Endodermal cell (in vitro differentiated cells): ENCODE measurements around the gene LAMP1. TPM values are rescaled to one million over a fixed set of nuclear protein-coding genes. Genes with fewer than 3 reads are reported as not detected.

ENCODE experiments used
- DNase-seq: peaks from one replicate; pipeline ENCODE4 v3.0.0-alpha.2; 2017
- H3K27ac ChIP-seq: 2 replicates; pipeline ENCODE4 v1.5.1; 2013; ENCODE audit warnings: mild to moderate bottlenecking, low read depth, low read length, moderate library complexity
- H3K27me3 ChIP-seq: 2 replicates; pipeline ENCODE4 v1.6.1; 2013; ENCODE audit warnings: mild to moderate bottlenecking, low read length, moderate library complexity; ENCODE audit not compliant: insufficient read depth, control insufficient read depth, poor library complexity, severe bottlenecking
- H3K36me3 ChIP-seq: 2 replicates; pipeline ENCODE4 v1.7.0; 2013; ENCODE audit warnings: mild to moderate bottlenecking, low read length, moderate library complexity; ENCODE audit not compliant: control insufficient read depth, insufficient read depth
- H3K4me1 ChIP-seq: one replicate; pipeline ENCODE4 v1.7.0; 2013; ENCODE audit warnings: low read length; ENCODE audit not compliant: control insufficient read depth, insufficient read depth
- H3K4me3 ChIP-seq: 2 replicates; pipeline ENCODE4 v1.5.1; 2013; ENCODE audit warnings: mild to moderate bottlenecking, low read length, moderate library complexity
- H3K9ac ChIP-seq: 2 replicates; pipeline ENCODE4 v1.6.1; 2013; ENCODE audit warnings: mild to moderate bottlenecking, low read length, moderate library complexity; ENCODE audit not compliant: poor library complexity, severe bottlenecking; ENCODE audit errors: extremely low read depth
- H3K9me3 ChIP-seq: 2 replicates; pipeline ENCODE4 v1.6.1; 2013; ENCODE audit warnings: mild to moderate bottlenecking, low read length, moderate library complexity; ENCODE audit not compliant: control insufficient read depth
- H3K27ac Mint-ChIP-seq: 2 replicates; pipeline ENCODE4 v1.8.0; 2020; ENCODE audit warnings: mixed read lengths
- H3K27me3 Mint-ChIP-seq: 2 replicates; pipeline ENCODE4 v1.8.0; 2021; ENCODE audit warnings: mild to moderate bottlenecking, mixed read lengths; ENCODE audit not compliant: insufficient read depth
- H3K36me3 Mint-ChIP-seq: 2 replicates; pipeline ENCODE4 v1.8.0; 2020; ENCODE audit warnings: low read depth, mixed read lengths
- H3K4me1 Mint-ChIP-seq: 2 replicates; pipeline ENCODE4 v1.8.0; 2020; ENCODE audit warnings: mixed read lengths
- H3K4me3 Mint-ChIP-seq: 2 replicates; pipeline ENCODE4 v1.8.0; 2020; ENCODE audit warnings: mild to moderate bottlenecking, moderate library complexity, mixed read lengths
- H3K9me3 Mint-ChIP-seq: 2 replicates; pipeline ENCODE4 v1.8.0; 2020; ENCODE audit warnings: mild to moderate bottlenecking, mixed read lengths
- WGBS, 2 experiments: methylation state at CpG; one replicate each; pipeline versions ENCODE4 v1.1.5 to v1.1.7; 2013; ENCODE audit warnings: missing lambda C conversion rate in 2 of 2, mixed read lengths in 1 of 2; ENCODE audit not compliant: insufficient coverage in 1 of 2, insufficient read length in 1 of 2; 5-methylcytosine and 5-hydroxymethylcytosine counted together
- total RNA-seq, 2 donors: library from RNA; stranded (reverse); fragmentation: NEBNext Ultra II Directional in 1 of 2; extraction: Animal tissue kit (Norgen Biotek cat#: 25700) in 1 of 2; gene quantifications; 2 replicates in 1 of 2; 3 replicates in 1 of 2; pipeline ENCODE4 v1.2.1, GENCODE V29; 2021
- TF ChIP-seq, protein P1 (sequence below): fragments of 200-600 bp; sonication (generic); conservative IDR thresholded peaks from 2 replicates; pipeline ENCODE4 v1.5.0; 2021; ENCODE audit warnings: antibody characterized with exemption, mild to moderate bottlenecking

LAMP1 gene
- total RNA-seq, 2 donors from 2014 or later, result 153 to 160 TPM

DNA sequence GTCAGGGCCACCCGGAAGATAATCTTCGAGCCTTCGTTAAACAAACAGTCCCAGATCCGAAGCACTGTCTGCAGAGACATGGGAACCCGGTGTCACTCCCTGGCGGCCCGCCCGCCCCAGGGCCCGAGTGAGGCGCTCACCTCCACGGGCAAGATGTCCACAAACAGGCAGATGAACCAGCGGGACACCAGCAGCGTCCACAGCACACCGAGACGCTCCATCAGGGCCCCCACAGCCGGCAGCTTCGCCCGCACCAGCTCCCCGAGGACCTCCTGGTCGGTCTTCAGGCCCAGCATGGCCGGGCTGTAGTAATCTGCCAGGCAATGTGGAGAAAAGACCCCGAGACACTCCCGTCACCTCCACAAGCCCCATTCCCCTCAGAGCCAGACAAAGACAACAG is 28.7 kb downstream of the LAMP1 start:
- no peak overlapping the region for H3K27ac ChIP-seq
- no peak overlapping the region for H3K9ac ChIP-seq
- no peaks in the 10 kb centered on the region for H3K27me3 ChIP-seq
- no peaks in the 10 kb centered on the region for H3K4me1 ChIP-seq
- TF ChIP-seq, protein P1, sequence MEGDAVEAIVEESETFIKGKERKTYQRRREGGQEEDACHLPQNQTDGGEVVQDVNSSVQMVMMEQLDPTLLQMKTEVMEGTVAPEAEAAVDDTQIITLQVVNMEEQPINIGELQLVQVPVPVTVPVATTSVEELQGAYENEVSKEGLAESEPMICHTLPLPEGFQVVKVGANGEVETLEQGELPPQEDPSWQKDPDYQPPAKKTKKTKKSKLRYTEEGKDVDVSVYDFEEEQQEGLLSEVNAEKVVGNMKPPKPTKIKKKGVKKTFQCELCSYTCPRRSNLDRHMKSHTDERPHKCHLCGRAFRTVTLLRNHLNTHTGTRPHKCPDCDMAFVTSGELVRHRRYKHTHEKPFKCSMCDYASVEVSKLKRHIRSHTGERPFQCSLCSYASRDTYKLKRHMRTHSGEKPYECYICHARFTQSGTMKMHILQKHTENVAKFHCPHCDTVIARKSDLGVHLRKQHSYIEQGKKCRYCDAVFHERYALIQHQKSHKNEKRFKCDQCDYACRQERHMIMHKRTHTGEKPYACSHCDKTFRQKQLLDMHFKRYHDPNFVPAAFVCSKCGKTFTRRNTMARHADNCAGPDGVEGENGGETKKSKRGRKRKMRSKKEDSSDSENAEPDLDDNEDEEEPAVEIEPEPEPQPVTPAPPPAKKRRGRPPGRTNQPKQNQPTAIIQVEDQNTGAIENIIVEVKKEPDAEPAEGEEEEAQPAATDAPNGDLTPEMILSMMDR, result no peak
- H3K4me3 Mint-ChIP-seq, result no peak overlapping the region
- no peak for DNase-seq
- peak overlapping the region; percentile 26 for H3K27ac Mint-ChIP-seq
- H3K36me3 Mint-ChIP-seq, result peaks cover 53% of the 10 kb centered on the region
- 93 to 96% methylated on average over 14 to 22 of the region's 23 CpGs for WGBS, 2 experiments
- no peak overlapping the region for H3K4me3 ChIP-seq
- H3K9me3 ChIP-seq, result no peaks in the 10 kb centered on the region
- no peaks in the 10 kb centered on the region for H3K4me1 Mint-ChIP-seq
- peaks cover 36% of the 10 kb centered on the region for H3K36me3 ChIP-seq
- H3K27me3 Mint-ChIP-seq, result no peaks in the 10 kb centered on the region
- H3K9me3 Mint-ChIP-seq, result no peaks in the 10 kb centered on the region

DNA sequence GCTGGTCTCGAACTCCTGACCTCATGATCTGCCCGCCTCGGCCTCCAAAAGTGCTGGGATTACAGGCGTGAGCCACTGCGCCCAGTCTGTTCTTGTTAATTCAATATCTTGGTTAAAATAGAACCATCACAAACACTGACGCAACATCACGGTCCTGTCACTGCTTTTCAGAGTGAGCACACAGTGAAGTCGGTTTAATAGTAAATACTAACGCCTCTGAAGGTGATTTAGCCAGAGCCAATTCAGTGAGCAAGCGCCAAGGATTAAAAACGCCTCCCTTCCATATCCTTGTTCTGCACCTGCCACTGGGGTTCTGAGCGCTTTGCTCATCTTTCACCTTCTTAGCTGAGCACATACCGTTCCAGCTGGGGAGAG is 30.3 kb downstream of the LAMP1 start:
- Mint-ChIP-seq H3K4me3 (no peak overlapping the region), H3K4me1 (no peaks in the 10 kb centered on the region), H3K9me3 (no peaks in the 10 kb centered on the region), H3K27me3 (no peaks in the 10 kb centered on the region), H3K27ac (peak overlapping the region; percentile 12), H3K36me3 (peaks cover 41% of the 10 kb centered on the region)
- Histone ChIP-seq H3K9me3 (no peaks in the 10 kb centered on the region), H3K36me3 (peaks cover 20% of the 10 kb centered on the region), H3K27me3 (no peaks in the 10 kb centered on the region), H3K27ac (no peak overlapping the region), H3K4me1 (no peaks in the 10 kb centered on the region), H3K9ac (no peak overlapping the region), H3K4me3 (no peak overlapping the region)
- DNase-seq, result no peak
- 91 to 98% methylated on average over 11 to 13 of the region's 13 CpGs for WGBS, 2 experiments
- TF ChIP-seq, protein P1, result no peak

DNA sequence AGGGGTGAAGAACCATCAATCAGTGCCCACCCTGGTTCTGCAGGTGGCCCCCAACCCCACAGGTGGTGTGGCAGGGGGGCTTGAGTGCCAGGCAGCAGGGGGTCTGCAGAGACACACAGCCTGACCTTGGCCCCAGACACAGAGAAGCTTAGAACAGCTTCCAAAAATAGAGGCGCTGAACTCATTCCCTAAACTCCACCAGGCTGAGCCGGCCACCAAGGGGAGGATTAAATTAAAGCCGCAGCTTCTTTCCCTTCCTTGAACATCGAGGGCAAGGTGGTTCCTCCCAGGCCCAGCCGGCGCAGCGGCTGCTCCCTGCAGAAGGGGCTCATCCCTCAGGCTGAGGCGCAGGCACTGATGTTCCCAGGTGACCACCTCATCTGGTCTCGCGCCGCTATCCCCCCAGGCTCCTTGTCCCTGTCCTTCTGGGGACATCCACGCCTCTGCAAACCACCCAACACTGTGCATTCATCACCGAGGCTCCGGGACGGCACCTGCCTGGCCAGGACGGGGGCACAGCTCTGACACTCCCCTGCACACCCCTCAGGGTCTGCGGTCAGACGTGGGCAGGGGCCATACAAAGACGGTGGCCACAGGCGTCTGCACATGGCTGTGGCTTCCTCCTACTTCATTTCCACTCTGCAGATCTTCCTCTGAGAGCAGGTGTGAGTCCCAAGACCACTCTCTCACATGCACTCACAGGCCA is 30.9 kb downstream of the LAMP1 start:
- peak overlapping the region; percentile 66 for H3K27ac Mint-ChIP-seq
- peak; percentile 53 for DNase-seq

More for the DNA sequence above, 30.9 kb downstream of the LAMP1 start:
- Mint-ChIP-seq H3K4me3 (no peak overlapping the region), H3K27me3 (no peaks in the 10 kb centered on the region), H3K36me3 (peaks cover 42% of the 10 kb centered on the region), H3K9me3 (no peaks in the 10 kb centered on the region), H3K4me1 (no peaks in the 10 kb centered on the region)
- Histone ChIP-seq H3K27ac (no peak overlapping the region), H3K27me3 (no peaks in the 10 kb centered on the region), H3K4me3 (no peak overlapping the region), H3K9me3 (no peaks in the 10 kb centered on the region), H3K36me3 (peaks cover 17% of the 10 kb centered on the region), H3K4me1 (no peaks in the 10 kb centered on the region), H3K9ac (no peak overlapping the region)
- TF ChIP-seq, protein P1, result no peak
- WGBS, 2 experiments, result 90% methylated on average over 17 to 20 of the region's 20 CpGs
